LHCN-M2 (cell line): ENCODE measurements around the gene LGR6. TPM values are rescaled to one million over a fixed set of nuclear protein-coding genes. Genes with fewer than 3 reads are reported as not detected.

Experiments used
- DNase-seq: peaks from one replicate; pipeline ENCODE4 v3.0.0-alpha.2; 2012; ENCODE audit warnings: low read depth
- total RNA-seq: library from RNA; depleted of rRNA; stranded (reverse); fragments of >200 nt; gene quantifications from 2 replicates; pipeline ENCODE4 v1.2.3, GENCODE V29; 2014

Gene LGR6
- total RNA-seq, 1 experiment from 2014 or later = not detected

DNA sequence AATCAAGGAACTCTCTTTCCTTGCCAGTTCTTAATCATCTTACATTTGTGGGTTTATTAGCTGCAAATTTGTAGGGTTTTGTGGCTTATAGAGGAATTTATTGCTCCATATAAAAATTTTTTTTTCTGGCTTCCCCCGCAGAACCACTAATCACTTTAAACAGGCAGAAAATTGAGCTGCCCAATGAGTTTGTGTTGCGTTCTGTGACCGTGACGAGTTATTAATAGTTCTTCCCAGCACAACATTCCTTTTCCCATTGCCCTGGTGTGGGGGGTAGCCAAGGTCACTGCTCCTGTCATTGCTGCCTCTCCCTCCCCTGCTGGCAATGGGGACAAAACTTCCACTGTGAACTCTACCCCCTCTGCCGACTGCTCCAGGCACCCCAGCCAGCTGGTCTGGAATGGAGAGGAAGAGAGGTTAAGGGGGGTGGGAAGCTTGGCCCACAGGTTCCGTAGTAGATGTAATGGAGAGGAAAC lies 93.1 kb downstream of the LGR6 start:
- no peak for DNase-seq

DNA sequence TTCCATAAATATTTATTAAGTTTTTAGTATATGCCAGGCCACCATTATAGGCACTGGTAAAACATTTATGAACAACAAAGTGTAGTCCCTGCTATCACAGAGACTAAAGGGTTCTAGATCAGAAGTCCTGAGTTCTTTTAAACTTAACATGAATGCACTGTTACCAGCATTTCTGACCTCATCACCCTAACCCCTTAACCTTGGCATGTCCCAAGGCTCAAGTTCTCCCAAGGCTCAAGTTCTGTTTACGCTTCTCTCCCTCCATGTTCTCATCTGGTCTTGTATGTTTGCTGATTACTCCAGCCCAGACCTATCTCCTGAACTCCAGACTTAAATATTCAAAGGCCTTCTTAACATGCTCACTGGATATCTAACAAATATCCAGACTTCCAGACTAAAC lies 93.6 kb downstream of the LGR6 start:
- DNase-seq = no peak

DNA sequence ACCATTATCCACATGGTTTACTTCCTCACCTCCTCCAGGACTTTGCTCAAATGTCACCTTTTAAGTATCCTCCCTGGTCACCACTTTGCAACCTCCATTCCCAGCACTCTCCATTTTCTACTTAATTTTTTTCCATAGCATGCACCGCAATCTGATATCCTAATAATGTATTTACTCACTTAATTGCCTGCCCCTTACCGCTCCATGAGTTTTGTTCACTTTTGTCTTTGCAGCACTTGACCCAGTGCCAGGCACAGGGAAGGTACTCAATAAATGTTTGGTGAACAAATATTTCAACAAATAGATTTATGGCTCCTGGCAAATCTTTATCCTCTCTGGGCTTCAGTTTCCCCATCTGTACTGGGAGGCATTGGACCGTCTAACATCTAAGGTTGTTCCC lies 94.6 kb downstream of the LGR6 start:
- DNase-seq = no peak

DNA sequence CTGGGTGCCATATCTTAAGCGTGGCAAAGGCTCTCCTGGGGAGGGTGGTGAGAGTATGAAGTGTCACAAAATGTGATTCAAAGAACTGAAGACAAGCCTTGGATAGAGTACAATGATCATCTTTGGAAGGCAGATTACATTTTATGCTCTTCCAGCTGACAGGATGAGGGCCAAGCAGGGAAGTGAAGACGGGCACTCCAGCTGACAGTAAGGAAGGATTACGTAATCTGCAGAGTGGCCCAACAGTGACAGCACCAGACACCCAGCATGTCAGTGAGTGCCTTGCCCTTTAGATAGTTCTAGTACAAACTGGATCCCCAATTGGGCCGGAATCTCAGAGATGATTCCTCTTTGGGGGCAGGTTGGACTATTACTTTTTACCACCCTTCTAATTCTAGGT lies 95.4 kb downstream of the LGR6 start:
- DNase-seq = no peak

DNA sequence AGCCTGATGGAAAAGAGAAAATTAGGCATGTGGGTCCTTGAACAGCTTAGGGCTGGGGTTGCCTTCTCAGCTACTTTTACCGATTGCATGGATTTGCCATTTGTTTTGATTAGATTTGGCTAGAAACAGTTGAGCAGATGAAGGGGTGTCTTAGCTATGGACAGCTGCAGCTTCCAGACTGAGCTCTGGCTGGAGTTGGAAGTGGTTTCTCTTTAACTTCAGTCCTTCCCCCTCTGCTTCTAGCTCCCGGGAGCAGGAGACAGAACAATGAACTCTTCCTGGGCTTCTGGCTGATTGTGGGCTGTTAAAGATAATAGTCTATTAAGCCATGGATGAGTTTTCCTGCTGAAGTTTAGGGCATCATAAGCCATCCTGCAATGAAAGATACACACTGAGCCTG lies 97.4 kb downstream of the LGR6 start:
- no peak for DNase-seq

DNA sequence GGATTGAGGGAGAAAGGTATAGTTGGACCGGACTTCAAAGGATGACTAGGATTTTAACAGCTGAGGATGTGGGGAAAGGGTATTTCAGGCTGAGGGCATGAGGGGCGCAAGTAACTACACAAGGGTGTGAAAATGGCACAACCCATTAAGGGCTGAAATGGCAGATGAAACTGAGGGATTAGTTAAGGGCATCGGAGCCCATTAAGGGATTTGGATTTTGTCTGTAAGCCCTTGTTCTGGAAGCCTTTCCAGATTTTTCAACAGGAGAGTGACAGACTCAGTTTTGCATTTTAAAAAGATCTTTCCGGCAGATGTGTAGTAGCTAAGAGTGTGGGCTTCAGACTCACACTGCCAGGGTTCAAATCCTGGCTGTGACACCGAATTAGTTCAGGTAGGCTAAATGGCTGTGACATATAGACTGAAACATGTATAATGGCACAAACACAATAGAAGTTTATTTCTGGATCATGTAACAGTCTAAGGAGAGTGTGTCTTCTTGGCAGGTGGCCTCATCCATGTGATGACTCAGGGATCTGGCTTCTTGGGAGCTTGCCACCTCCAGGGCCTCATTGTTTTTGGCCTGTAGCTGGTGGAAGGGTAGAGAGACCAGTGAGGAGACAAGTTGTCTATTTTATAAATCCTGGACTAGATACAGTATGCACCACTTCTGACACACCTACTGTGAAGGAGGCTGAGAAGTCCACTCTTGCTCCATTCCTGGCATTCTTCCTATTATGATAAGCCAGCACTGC lies 98.5 kb downstream of the LGR6 start:
- peak; percentile 67 for DNase-seq

DNA sequence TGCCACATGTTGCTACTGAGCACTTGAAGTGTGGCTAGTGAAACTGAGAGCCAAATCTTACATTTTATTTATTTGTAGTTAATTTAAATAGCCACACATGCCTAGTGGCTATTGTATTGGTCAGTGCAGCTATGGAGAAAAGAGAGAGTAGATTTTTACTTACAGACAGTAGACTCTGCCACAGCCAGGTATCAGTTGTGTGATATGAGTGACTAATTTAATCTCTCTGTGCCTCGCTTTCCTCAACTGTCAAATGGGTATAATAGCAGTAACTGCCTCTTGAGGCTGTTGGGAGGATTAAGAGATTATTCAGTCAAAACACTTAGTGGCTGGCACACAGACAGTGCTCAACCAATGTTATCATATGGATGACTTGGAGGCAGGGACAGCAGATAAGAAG lies 99.2 kb downstream of the LGR6 start:
- DNase-seq = no peak

DNA sequence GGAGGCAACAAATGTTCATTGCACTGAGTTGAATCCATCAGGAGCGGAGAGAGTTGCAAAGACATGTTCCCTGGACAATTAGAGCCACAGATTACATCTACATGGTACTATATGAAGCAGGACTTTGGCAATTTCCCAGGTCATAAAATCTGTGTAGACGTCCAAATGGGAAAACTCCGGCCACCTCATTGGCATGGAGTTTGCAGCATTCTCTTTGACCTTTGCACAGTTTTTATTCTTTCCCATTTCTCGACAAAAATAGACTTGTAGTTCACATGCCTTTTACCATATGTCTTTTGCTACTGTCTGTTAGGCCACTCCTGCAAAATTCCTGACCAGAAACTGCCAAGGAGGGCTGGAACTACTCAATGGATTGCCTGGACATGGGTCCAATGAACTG lies 100.0 kb downstream of the LGR6 start:
- DNase-seq = no peak

DNA sequence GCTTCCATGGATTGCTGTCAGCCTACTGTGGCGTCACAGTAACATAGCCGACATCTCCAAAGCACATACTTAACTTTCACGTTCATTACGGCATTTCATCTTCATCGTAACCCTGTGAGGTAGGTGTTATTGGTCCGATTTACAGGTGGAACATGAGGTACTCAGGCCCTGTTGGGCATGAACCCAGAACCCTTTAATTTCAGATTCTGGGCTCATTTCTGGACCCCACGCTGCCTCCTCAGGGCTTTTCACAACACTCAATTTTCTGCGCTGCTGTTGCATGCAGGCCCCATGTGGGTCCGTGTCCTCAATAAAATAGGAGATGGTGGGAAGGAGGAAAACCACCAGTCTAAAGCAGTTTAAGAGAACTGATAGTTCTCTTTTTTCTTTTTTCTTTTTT lies 108.6 kb downstream of the LGR6 start:
- DNase-seq = no peak

DNA sequence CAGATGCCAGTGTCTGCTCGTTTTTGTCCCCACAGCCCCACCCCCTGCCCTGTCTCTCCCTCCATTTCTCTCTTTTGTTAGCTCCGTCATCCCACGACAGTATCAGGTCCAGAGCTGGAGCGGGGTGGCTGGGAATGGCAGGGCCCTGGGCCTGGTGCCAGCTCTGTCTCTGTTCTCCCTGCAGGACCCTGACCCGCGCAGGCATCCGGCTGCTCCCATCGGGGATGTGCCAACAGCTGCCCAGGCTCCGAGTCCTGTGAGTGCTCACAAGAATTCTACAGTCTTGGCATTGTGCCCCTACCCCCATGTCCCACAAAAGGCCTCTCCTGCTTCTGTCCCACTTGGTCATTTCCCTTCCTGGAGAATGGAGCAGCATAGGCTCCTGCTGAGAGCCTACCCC lies 110.8 kb downstream of the LGR6 start:
- no peak for DNase-seq

DNA sequence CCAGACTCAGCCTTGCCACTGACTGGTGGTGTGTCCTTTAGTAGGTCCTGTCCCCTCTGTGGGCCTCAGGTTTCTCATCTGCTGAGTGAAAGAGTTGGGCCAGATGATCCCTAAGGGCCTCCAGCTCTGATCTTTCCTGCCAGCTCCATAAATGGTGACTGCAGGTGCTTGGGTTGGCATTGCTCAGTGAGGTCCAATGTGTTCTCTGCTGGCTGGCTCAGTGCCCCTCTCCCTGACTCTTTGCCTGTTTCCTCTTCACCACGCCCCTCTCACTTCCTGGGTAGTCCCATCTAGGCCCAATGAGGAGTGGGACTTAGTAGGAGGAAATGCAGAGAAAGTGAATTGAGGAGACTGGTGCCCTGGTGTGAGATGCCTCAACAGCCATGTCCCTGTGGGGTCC lies 111.6 kb downstream of the LGR6 start:
- no peak for DNase-seq

DNA sequence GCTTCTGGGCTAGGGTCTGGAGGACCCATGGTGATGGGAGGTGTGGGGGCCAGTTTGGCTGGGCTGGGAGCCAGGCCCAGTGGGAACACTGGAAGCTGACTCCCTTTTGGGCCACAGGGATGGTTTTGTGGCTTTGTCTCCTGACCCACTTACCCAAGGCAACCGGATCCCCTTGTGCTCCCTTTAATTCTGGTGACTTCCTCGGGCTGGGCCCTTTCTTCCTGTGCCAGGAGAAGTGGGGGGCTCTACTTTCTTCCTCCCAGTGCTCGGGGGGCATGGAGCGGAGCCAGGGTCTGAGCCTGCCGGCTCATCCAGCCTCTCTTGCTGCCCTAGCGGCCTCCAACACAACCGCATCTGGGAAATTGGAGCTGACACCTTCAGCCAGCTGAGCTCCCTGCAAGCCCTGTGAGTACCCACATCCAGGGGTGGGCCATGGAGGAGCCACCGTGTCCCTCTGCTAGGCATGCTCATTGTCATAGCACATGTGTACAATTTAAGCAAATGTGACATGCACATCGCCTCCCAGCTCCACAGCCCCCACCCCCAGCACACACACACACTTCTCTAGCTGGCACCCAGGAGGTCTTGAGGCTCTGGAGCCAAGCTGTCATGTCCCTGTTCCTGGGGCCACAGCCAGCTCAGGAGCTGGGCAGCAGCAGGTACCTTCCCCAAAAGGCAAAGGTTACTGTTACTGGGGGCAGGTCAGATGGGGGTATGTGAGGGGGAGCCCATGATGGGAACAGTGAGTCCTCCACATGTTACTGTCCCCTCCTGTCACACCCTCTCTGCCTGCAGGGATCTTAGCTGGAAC lies 113.1 kb downstream of the LGR6 start:
- DNase-seq = no peak

DNA sequence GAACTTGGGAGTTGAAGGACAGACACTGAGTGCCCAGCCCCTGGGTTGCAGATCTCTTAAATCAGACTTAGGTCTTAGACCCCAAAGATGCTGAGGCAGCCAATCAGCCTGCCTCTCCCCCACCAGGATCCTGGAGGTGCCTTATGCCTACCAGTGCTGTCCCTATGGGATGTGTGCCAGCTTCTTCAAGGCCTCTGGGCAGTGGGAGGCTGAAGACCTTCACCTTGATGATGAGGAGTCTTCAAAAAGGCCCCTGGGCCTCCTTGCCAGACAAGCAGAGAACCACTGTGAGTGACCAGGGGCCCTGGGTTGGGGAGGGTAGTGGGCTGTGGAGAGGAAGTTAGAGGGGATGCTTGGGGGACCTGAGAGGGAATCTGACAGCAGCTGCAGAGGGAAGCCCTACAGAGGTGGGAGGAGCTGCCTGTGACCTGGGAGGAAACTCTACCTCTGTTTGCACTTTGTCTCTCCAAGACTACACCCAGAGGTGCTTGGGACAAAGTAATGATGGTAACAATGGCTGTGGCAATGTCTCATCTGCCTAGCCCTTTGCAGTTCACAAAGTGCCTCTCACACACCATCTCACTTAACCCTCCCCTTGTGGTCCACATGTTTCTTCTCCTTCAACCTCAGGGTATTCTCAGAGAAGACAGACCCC lies 116.6 kb downstream of the LGR6 start:
- DNase-seq = no peak

DNA sequence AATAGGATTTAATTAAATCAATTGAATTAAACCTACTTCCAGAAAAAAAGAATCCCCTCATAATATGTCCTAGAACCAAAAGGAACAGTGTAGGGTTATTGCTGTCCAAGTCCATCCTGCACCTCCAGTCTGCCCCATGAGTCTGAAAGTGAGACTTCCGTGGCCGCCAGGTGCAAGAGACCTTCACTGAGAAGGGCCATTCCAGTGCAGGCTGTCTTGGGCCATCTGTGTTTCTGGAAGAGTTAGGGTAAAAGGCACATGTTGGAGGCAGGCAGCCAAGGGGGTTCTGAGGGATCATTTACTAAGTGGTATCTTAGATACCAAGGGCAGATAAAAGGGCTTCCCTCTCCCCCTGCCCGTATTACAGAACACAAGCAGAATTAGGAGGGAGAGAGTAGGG lies 117.1 kb downstream of the LGR6 start:
- DNase-seq = no peak

DNA sequence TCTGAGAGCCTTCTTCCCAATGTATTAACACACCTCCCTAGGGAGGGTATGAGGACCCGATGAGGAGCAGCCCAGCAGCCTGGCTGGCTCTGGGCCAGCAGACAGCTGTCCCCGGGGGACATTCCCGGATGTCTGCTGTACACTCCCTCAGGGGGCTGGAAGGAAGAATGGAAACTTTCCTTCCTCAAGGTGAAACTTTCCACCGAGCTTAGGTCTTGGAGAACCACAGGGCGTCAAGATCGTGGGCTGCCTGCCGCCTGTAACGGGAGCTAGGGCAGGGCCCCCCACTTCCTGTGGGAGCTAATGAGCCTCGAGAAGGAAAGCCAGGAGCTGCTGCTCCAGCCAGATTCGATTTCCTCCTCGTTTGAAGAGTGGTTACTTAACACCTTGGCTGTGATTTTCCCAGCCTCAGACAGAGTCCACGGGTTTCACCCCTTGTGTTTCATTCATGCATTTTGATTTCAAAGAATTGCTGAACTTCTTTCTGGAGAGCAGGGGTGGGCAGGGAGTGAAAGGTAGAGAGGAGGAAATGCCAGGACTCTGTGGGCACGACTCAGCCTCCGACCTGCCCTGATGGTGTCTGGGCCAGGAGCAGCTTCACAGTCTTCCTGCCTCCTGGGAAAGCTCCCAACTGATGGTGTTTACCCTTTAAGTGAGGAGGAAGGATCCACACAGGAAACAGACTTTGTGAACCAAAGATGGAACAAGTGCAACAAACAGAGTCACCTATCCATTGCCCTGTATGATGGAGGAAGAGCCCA lies 118.5 kb downstream of the LGR6 start:
- DNase-seq = no peak

DNA sequence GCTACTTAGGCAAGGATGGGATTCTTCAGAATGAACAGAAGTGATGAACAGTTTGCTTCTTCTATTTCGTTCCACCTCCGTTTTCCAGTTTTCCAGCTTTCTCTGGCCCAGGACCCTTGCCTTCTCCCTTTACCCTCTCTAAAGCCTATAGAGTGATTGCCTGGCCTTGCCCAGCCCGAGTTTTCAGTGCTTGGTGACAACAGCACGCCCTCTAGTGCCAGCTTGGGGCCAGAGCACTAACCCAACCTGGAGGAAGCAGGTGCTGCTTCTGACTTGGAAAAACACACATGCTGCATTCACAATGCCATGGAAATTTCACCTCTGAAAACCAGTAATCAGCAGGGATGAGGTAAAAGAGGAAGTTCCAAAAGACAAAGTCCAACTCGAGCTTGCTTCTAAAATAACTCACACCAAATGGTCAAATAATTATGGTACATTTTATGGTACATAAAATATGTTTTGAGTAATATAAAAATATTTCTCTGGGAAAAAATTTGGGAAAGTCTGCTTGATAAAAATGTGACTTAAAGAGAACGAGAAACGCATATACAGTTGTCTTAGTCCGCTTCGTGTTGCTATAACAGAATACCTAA lies 122.1 kb downstream of the LGR6 start:
- peak; percentile 42 for DNase-seq

DNA sequence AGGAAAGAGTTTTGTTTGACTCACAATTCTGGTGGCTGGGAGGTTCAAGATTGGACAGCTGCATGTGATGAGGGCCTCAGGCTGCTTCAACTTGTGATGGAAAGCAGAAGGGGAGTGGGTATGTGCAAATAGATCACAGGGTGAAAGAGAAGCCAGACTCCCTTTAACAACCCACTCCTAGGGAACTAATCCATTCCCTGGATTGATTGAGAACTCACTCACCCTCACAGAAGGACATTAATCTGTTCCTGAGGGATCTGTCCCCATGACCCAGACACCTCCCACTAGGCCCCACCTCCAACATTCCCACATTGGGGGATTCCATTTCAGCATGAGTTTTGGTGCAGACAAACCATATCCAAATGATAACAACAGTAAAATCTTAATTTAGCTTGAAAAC lies 122.6 kb downstream of the LGR6 start:
- no peak for DNase-seq

DNA sequence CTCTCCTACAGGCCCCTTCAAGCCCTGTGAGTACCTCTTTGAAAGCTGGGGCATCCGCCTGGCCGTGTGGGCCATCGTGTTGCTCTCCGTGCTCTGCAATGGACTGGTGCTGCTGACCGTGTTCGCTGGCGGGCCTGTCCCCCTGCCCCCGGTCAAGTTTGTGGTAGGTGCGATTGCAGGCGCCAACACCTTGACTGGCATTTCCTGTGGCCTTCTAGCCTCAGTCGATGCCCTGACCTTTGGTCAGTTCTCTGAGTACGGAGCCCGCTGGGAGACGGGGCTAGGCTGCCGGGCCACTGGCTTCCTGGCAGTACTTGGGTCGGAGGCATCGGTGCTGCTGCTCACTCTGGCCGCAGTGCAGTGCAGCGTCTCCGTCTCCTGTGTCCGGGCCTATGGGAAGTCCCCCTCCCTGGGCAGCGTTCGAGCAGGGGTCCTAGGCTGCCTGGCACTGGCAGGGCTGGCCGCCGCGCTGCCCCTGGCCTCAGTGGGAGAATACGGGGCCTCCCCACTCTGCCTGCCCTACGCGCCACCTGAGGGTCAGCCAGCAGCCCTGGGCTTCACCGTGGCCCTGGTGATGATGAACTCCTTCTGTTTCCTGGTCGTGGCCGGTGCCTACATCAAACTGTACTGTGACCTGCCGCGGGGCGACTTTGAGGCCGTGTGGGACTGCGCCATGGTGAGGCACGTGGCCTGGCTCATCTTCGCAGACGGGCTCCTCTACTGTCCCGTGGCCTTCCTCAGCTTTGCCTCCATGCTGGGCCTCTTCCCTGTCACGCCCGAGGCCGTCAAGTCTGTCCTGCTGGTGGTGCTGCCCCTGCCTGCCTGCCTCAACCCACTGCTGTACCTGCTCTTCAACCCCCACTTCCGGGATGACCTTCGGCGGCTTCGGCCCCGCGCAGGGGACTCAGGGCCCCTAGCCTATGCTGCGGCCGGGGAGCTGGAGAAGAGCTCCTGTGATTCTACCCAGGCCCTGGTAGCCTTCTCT lies 124.6 kb downstream of the LGR6 start:
- no peak for DNase-seq

DNA sequence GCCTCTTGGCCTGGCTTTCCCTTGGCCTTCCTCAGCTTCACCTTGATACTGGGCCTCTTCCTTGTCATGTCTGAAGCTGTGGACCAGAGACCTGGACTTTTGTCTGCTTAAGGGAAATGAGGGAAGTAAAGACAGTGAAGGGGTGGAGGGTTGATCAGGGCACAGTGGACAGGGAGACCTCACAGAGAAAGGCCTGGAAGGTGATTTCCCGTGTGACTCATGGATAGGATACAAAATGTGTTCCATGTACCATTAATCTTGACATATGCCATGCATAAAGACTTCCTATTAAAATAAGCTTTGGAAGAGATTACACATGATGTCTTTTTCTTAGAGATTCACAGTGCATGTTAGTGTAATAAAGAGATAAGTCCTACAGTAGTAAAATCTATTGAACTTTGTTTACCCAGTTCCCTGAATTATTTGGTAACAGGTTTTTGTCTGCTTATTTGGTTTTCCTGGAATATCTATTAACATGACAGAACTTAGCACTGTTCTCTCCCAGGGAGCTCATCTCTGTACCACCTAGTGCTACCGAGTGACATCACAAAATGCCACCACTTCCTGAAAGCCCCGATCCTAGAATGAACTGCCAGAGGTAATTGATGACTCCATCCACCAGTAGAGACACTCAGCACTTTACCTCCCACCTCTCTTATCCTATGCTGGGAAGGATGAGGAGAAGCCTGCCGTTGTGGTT lies 125.9 kb downstream of the LGR6 start:
- DNase-seq = no peak

DNA sequence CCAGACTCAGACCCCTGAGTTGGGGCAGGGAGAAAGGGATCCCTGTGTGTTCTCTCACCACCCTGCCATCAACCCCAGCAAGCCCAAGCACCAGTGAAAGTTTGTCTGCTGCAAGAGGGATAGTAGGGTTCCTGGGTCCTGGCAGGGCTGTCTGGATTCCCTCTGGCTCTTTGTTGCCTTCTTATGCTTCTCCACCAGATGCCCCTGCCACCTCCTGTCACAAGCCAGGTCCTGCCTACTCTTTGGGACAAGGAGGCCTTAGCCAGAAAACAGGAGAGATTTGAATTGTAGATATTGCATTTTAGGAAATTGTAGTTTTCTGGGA lies 126.4 kb downstream of the LGR6 start:
- DNase-seq = no peak
